AG09309 (cell line): ENCODE measurements around the gene NDUFS6.

Experiments
- DNase-seq: peaks from one replicate; pipeline ENCODE4 v3.0.0-alpha.2; 2010; ENCODE audit warnings: low read depth
- H3K4me3 ChIP-seq: 2 replicates; pipeline ENCODE4 v1.5.1; 2011; ENCODE audit warnings: mild to moderate bottlenecking, low read depth, low read length, moderate library complexity; ENCODE audit not compliant: control insufficient read depth
- TF ChIP-seq, protein P1 (sequence below): IDR thresholded peaks from 2 replicates; pipeline ENCODE4 v1.5.1; 2011; ENCODE audit warnings: mild to moderate bottlenecking, low read depth, low read length, inconsistent platforms; ENCODE audit not compliant: insufficient read depth, control insufficient read depth; ENCODE audit errors: missing control alignments

NDUFS6 gene

GRCh38 chr5:1761453-1761755 is 39.8 kb upstream of the NDUFS6 start:
- TF ChIP-seq, protein P1, sequence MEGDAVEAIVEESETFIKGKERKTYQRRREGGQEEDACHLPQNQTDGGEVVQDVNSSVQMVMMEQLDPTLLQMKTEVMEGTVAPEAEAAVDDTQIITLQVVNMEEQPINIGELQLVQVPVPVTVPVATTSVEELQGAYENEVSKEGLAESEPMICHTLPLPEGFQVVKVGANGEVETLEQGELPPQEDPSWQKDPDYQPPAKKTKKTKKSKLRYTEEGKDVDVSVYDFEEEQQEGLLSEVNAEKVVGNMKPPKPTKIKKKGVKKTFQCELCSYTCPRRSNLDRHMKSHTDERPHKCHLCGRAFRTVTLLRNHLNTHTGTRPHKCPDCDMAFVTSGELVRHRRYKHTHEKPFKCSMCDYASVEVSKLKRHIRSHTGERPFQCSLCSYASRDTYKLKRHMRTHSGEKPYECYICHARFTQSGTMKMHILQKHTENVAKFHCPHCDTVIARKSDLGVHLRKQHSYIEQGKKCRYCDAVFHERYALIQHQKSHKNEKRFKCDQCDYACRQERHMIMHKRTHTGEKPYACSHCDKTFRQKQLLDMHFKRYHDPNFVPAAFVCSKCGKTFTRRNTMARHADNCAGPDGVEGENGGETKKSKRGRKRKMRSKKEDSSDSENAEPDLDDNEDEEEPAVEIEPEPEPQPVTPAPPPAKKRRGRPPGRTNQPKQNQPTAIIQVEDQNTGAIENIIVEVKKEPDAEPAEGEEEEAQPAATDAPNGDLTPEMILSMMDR = no peak
- H3K4me3 ChIP-seq = no peak overlapping the region
- DNase-seq = no peak

- TF ChIP-seq, protein P1 = no peak
- no peak for DNase-seq
- H3K4me3 ChIP-seq = no peak overlapping the region
These were observed 38.9 kb upstream of the NDUFS6 start for GRCh38 chr5:1762121-1762882.

DNA sequence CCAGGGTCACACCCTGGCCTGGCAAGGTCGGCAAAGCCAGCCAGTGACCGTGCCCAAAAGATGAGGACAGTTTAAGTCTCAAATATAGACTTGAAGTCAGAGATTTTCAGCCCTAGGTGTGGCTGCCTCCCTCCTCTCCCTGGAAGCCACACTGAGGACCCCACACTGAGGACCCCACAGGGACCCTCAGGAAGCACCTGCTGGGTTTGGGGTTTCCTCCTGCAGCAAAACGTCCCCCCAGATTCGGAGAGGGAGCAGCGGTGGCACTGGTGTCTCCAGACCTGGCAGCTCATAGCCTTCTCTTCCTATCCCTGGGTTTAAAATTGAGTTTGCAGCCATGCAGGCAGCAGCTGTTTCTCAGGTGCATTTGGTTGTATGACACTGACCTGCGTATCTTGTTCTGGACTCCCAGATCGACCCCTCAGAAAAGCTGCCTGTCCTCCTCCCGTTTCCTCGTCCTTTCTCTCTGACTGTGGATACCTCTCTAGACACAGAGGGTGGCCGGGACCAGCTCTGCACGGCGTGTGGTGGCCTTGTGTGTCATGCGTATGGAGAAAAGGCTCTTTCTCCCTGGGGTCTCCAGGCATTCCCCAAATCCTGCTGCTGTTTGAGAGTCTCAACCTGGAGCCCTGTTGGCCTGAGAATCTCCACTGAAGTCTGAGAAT is 38.2 kb upstream of the NDUFS6 start:
- TF ChIP-seq, protein P1 = no peak
- no peak overlapping the region for H3K4me3 ChIP-seq
- no peak for DNase-seq

DNA sequence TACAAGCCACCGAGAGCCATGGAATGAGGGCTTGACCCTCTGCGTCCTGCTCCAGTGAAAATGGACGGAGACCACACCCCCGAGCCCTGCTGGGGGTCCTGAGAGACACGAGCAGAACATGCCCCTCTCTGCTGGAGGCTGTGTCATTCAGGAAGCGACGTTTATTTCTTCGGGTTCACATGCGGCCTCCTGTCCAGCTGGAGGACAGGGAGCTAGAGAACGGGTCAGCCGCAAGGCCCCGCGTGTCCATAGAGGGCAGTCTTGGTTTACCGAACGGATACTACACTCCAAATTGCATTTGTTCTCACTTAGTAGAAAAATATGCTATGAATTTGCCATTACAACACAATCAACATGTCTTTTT is 37.7 kb upstream of the NDUFS6 start:
- no peak overlapping the region for H3K4me3 ChIP-seq
- TF ChIP-seq, protein P1 = peak; percentile 94
- DNase-seq = peak; percentile 35

GRCh38 chr5:1763960-1764605 is 37.1 kb upstream of the NDUFS6 start:
- TF ChIP-seq, protein P1 = no peak
- peak overlapping the region; percentile 3 for H3K4me3 ChIP-seq
- DNase-seq = no peak

GRCh38 chr5:1764606-1764960 is 36.6 kb upstream of the NDUFS6 start:
- no peak for DNase-seq
- no peak overlapping the region for H3K4me3 ChIP-seq
- TF ChIP-seq, protein P1 = no peak
